ENCODE data around the gene ST8SIA2.

ST8SIA2 gene

DNA sequence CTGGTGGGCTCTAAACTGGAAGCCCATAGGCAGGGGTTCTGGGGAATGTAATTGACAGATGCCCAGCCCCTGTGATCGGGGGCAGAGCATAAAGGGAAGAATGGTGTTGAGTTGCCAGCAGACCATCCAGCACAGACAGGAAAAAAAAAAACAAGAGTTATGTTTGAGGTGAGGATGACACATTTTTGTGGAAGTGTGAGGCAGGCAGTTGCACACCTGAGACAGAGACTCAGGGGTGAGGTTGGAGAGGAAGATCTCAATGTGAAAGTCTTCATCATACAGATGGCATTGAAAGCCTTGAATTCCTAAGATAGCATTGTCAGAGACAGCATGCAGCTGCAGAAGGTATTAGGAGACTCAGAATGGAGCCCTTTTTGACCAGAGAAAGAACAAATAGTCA is 18.6 kb upstream of the ST8SIA2 start:
- ChIA-PET CTCF (no interaction called here), POLR2A (no interaction called here)
- no peaks in the 10 kb centered on the region for H3K36me3 ChIP-seq (ENCODE audit: control insufficient read depth in 2 of 2, insufficient read depth in 1 of 2, low read length in 2 of 2)
- no peaks in the 10 kb centered on the region for H3K9me3 ChIP-seq (ENCODE audit: control insufficient read depth, insufficient read depth, low read depth, low read length)
- no peak overlapping the region for H3K27ac ChIP-seq (ENCODE audit: extremely low read depth, low read depth, low read length)
- H3K4me3 ChIP-seq (ENCODE audit: low read depth, low read length), result no peak overlapping the region
- no peaks in the 10 kb centered on the region for H3K4me1 ChIP-seq (ENCODE audit: control insufficient read depth, insufficient read depth, low read length)
- TF ChIP-seq KLF1 (tag by site-specific recombination; IDR thresholded peaks at IDR 0.05), result no peak
- TF ChIP-seq, protein P1, sequence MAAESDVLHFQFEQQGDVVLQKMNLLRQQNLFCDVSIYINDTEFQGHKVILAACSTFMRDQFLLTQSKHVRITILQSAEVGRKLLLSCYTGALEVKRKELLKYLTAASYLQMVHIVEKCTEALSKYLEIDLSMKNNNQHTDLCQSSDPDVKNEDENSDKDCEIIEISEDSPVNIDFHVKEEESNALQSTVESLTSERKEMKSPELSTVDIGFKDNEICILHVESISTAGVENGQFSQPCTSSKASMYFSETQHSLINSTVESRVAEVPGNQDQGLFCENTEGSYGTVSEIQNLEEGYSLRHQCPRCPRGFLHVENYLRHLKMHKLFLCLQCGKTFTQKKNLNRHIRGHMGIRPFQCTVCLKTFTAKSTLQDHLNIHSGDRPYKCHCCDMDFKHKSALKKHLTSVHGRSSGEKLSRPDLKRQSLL (tag by site-specific recombination; IDR thresholded peaks at IDR 0.05), result no peak

DNA sequence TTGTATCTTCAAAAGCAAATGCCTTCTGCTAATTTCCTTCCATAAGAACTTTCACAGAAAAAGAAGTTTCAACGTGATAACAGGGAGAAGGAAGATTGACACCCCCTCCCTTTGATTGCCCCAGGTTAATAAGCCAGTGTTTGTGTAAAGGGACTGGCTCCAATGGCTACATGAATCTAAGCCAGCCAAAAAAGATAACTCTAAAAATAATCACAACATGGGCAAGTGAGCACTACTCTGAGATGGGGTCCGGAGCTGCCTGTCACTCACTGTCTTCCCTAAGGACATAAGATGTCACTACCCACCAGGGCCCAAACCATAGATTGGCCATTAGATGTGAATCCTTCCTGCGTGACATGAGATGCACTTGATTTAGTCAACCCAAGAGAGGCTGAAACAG is 17.6 kb upstream of the ST8SIA2 start:
- Histone ChIP-seq H3K36me3 (ENCODE audit: control insufficient read depth in 2 of 2, insufficient read depth in 1 of 2, low read length in 2 of 2) (no peaks in the 10 kb centered on the region), H3K4me3 (ENCODE audit: low read depth, low read length) (no peak overlapping the region), H3K4me1 (ENCODE audit: control insufficient read depth, insufficient read depth, low read length) (no peaks in the 10 kb centered on the region), H3K9me3 (ENCODE audit: control insufficient read depth, insufficient read depth, low read depth, low read length) (no peaks in the 10 kb centered on the region), H3K27ac (ENCODE audit: extremely low read depth, low read depth, low read length) (no peak overlapping the region)
- TF ChIP-seq GFI1B (tag by site-specific recombination; IDR thresholded peaks at IDR 0.05) (no peak), ZNF132 (tag by site-specific recombination; IDR thresholded peaks at IDR 0.05; ENCODE audit: borderline replicate concordance) (no peak), ZNF707 (tag by site-specific recombination; IDR thresholded peaks at IDR 0.05) (no peak), ZBTB17 (tag by site-specific recombination; IDR thresholded peaks at IDR 0.05) (no peak), ZNF555 (tag by site-specific recombination; conservative IDR thresholded peaks at IDR 0.05) (no peak), ZBTB48 (tag by site-specific recombination; IDR thresholded peaks at IDR 0.05) (no peak)
- TF ChIP-seq, protein P2, sequence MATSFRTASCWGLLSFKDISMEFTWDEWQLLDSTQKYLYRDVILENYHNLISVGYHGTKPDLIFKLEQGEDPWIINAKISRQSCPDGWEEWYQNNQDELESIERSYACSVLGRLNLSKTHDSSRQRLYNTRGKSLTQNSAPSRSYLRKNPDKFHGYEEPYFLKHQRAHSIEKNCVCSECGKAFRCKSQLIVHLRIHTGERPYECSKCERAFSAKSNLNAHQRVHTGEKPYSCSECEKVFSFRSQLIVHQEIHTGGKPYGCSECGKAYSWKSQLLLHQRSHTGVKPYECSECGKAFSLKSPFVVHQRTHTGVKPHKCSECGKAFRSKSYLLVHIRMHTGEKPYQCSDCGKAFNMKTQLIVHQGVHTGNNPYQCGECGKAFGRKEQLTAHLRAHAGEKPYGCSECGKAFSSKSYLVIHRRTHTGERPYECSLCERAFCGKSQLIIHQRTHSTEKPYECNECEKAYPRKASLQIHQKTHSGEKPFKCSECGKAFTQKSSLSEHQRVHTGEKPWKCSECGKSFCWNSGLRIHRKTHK (tag by site-specific recombination; IDR thresholded peaks at IDR 0.05), result no peak
- TF ChIP-seq, protein P3, sequence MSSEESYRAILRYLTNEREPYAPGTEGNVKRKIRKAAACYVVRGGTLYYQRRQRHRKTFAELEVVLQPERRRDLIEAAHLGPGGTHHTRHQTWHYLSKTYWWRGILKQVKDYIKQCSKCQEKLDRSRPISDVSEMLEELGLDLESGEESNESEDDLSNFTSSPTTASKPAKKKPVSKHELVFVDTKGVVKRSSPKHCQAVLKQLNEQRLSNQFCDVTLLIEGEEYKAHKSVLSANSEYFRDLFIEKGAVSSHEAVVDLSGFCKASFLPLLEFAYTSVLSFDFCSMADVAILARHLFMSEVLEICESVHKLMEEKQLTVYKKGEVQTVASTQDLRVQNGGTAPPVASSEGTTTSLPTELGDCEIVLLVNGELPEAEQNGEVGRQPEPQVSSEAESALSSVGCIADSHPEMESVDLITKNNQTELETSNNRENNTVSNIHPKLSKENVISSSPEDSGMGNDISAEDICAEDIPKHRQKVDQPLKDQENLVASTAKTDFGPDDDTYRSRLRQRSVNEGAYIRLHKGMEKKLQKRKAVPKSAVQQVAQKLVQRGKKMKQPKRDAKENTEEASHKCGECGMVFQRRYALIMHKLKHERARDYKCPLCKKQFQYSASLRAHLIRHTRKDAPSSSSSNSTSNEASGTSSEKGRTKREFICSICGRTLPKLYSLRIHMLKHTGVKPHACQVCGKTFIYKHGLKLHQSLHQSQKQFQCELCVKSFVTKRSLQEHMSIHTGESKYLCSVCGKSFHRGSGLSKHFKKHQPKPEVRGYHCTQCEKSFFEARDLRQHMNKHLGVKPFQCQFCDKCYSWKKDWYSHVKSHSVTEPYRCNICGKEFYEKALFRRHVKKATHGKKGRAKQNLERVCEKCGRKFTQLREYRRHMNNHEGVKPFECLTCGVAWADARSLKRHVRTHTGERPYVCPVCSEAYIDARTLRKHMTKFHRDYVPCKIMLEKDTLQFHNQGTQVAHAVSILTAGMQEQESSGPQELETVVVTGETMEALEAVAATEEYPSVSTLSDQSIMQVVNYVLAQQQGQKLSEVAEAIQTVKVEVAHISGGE (tag by site-specific recombination; conservative IDR thresholded peaks at IDR 0.05; ENCODE audit: low read depth), result no peak
- ChIA-PET CTCF (interaction anchor here (1.2 kb wide), 1 partner anchor 16 kb away, joined by 5 read pairs; no protein-coding TSS in a partner anchor), POLR2A (no interaction called here)

DNA sequence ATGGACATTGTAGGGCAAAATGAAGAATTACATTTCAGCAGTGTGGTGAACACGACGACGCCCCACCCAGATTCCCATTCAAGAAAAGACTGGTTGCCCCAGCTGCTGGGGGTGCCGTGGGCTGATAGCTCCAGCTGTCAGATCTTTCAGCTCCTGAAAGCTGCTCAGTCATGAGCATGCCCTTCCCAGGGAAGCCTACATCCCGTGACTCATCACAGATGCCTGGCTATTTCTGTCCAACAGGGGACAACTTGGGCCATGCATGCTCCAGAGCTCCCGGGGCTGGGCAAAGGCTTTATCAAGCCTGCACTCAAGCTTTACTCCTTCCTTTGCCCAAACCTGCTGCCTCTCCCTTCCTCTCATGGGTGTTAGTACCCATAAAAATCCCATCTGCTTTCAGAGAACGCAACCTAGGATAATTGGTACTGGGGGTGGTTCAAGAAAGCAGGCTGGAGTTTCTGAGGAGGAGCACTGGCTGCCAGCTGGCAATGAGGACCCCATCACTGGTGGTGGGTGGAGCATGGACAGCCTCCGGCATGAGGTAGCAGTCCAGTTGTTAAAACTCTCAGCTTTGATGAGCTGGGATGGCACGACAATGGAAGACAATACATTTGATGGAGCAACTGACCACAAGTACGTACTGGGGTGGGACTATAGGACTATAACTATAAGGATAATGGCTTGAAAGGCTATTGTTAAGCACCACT is 16.4 kb upstream of the ST8SIA2 start:
- no peak overlapping the region for H3K27ac ChIP-seq (ENCODE audit: extremely low read depth, low read depth, low read length)
- ChIA-PET CTCF (interaction anchor here (0.6 to 1.2 kb wide), 3 partner anchors 9 to 75 kb away, joined by 3 to 5 read pairs (median 4); no protein-coding TSS in a partner anchor), POLR2A (interaction anchor here (0.7 kb wide), 1 partner anchor 378 kb away, joined by 7 read pairs; no protein-coding TSS in a partner anchor)
- H3K36me3 ChIP-seq (ENCODE audit: control insufficient read depth in 2 of 2, insufficient read depth in 1 of 2, low read length in 2 of 2), result no peaks in the 10 kb centered on the region
- H3K4me3 ChIP-seq (ENCODE audit: low read depth, low read length), result no peak overlapping the region
- no peaks in the 10 kb centered on the region; the same call in 1 of the 2 replicates for H3K9me3 ChIP-seq (ENCODE audit: control insufficient read depth, insufficient read depth, low read depth, low read length)
- H3K4me1 ChIP-seq (ENCODE audit: control insufficient read depth, insufficient read depth, low read length), result no peaks in the 10 kb centered on the region
- no peak for TF ChIP-seq ZNF660 (tag by site-specific recombination; IDR thresholded peaks at IDR 0.05)
- no peak for TF ChIP-seq MYNN (tag by site-specific recombination; IDR thresholded peaks at IDR 0.05; ENCODE audit: borderline replicate concordance)
- TF ChIP-seq ZFP41 (tag by site-specific recombination; IDR thresholded peaks at IDR 0.05; ENCODE audit: borderline replicate concordance), result no peak
- no peak for TF ChIP-seq ZNF366 (tag by site-specific recombination; conservative IDR thresholded peaks at IDR 0.05)
- TF ChIP-seq, protein P4, sequence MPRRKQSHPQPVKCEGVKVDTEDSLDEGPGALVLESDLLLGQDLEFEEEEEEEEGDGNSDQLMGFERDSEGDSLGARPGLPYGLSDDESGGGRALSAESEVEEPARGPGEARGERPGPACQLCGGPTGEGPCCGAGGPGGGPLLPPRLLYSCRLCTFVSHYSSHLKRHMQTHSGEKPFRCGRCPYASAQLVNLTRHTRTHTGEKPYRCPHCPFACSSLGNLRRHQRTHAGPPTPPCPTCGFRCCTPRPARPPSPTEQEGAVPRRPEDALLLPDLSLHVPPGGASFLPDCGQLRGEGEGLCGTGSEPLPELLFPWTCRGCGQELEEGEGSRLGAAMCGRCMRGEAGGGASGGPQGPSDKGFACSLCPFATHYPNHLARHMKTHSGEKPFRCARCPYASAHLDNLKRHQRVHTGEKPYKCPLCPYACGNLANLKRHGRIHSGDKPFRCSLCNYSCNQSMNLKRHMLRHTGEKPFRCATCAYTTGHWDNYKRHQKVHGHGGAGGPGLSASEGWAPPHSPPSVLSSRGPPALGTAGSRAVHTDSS (tag by site-specific recombination; IDR thresholded peaks at IDR 0.05), result no peak
- TF ChIP-seq ZNF155 (tag by site-specific recombination; IDR thresholded peaks at IDR 0.05), result no peak
- TF ChIP-seq ZNF138 (tag by site-specific recombination; IDR thresholded peaks at IDR 0.05; ENCODE audit: borderline replicate concordance), result no peak
- no peak for TF ChIP-seq ZBTB8A (tag by site-specific recombination; IDR thresholded peaks at IDR 0.05)
- TF ChIP-seq ZNF146 (tag by site-specific recombination; IDR thresholded peaks at IDR 0.05), result no peak
- TF ChIP-seq, protein P5, sequence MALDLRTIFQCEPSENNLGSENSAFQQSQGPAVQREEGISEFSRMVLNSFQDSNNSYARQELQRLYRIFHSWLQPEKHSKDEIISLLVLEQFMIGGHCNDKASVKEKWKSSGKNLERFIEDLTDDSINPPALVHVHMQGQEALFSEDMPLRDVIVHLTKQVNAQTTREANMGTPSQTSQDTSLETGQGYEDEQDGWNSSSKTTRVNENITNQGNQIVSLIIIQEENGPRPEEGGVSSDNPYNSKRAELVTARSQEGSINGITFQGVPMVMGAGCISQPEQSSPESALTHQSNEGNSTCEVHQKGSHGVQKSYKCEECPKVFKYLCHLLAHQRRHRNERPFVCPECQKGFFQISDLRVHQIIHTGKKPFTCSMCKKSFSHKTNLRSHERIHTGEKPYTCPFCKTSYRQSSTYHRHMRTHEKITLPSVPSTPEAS (tag by site-specific recombination; IDR thresholded peaks at IDR 0.05), result no peak
- TF ChIP-seq ZNF510 (tag by site-specific recombination; IDR thresholded peaks at IDR 0.05; ENCODE audit: insufficient replicate concordance), result no peak
